Thyroid gland (tissue), 4 donors: ENCODE results near the gene THBS3. TPM values are rescaled to one million over a fixed set of nuclear protein-coding genes. Genes with fewer than 3 reads are reported as not detected.
"Not testable (repeated sequence)": the region's sequence is repeated elsewhere in the genome, so short reads cannot be mapped to it uniquely, and the experiment has no call there.

Experiments used
- DNase-seq, 2 donors: peaks; one replicate each; pipeline ENCODE4 v3.0.0-alpha.2; 2019
- H3K27ac ChIP-seq, 3 donors: fragments of 200-600 bp; sonication (generic); 1 replicate in 2 of 3; 2 replicates in 1 of 3; pipeline ENCODE4 v1.5.1; 2016 to 2019; ENCODE audit warnings: mild to moderate bottlenecking in 1 of 3, moderate library complexity in 1 of 3
- H3K27me3 ChIP-seq: fragments of 200-600 bp; sonication (generic); one replicate; pipeline ENCODE4 v1.5.1; 2019
- H3K36me3 ChIP-seq, 2 donors: fragments of 200-600 bp; sonication (generic); one replicate each; pipeline ENCODE4 v1.5.1; 2016 to 2019
- H3K4me1 ChIP-seq, 2 donors: fragments of 200-600 bp; sonication (generic); one replicate each; pipeline ENCODE4 v1.5.1; 2017 to 2019
- H3K4me3 ChIP-seq, 3 donors: fragments of 200-600 bp; sonication (generic); replicated peaks in 1 of 3; 1 replicate in 2 of 3; 2 replicates in 1 of 3; pipeline ENCODE4 v1.5.1; 2016; ENCODE audit warnings: mild to moderate bottlenecking in 1 of 3
- H3K9me3 ChIP-seq: fragments of 200-600 bp; sonication (generic); one replicate; pipeline ENCODE4 v1.5.1; 2017
- POLR2A ChIP-seq, 2 donors: fragments of 450-650 bp; IDR thresholded peaks; one replicate each; pipeline ENCODE4 v1.6.1; 2017; ENCODE audit warnings: antibody characterized with exemption in 2 of 2, mild to moderate bottlenecking in 2 of 2, moderate library complexity in 1 of 2
- WGBS, 2 donors: methylation state at CpG; one replicate each; pipeline ENCODE4 v1.1.5; 2017; 5-methylcytosine and 5-hydroxymethylcytosine counted together
- intact Hi-C: fragments of 100-400 bp; cut with DNase I; formaldehyde crosslinking; loops from one replicate; pipeline ENCODE4 v1.15.1; 2023
- total RNA-seq, 4 donors: library from RNA; depleted of rRNA; stranded (reverse); fragments of >200 nt; gene quantifications; one replicate each; pipeline ENCODE4 v1.2.3, GENCODE V29; 2016
- TF ChIP-seq, protein P1 (sequence below), 6 experiments: fragments of 200-600 bp in 3 of 6; fragments of 450-650 bp in 3 of 6; sonication (generic) in 3 of 6; IDR thresholded peaks; one replicate each; pipeline ENCODE4 v1.5.1; 2016 to 2019; ENCODE audit warnings: antibody characterized with exemption in 6 of 6, mild to moderate bottlenecking in 2 of 6, inconsistent platforms in 1 of 6, moderate library complexity in 1 of 6

THBS3 gene
- total RNA-seq, 4 donors from 2014 or later: 8.5 to 25.7 (median 18.2) TPM

DNA sequence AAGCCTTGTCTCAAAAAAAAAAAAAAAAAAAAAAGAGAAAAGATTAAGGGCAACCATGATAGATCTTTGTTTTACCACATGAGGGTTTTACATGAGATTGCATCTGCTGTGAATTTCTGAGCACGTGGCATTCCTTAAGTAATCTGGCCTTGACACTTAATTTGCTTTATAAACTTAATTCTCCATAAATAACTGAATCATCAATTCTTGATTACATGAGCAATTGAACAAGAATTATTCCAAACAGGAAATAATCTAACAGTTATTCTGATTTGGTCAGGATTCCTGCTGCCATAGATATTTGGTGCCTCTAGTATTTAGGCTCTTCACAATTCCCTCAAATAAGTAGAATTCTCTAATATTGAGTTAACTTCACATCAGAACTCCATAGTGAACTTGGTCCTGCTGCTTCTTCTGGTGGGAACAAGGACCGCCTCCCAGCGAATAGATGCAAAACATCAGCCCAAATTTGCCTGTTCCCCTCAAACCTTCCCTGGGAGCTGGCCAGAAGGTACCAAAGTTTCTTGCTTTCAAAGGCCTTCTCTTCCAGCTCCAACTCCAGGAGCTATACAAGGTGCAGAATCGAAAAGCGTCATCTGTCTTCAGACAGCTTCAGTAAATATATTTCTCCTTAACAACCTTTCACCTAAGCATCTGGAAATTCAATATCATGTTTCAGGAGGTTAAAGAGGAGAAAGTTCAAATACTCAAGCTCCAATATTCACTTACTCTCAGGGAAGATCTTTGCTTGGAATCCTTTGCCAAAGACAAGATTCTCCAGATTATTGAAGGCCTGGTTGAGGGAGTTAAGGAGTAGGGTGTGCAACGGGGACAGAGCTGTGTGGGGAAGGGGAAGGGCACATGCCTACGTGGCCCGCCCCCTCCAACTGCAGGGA lies 35.6 kb downstream of the THBS3 start:
- 48% methylated on average over 8 of the region's 8 CpGs for WGBS, 2 donors
- intact Hi-C loops: no loop called here
- Histone ChIP-seq H3K27me3 (peaks cover 7% of the 10 kb centered on the region), H3K36me3 (peaks cover 8 to 10% of the 10 kb centered on the region in 2 donors), H3K27ac (peak overlapping the region; percentile 45 to 87 (median 83)), H3K9me3 (no peaks in the 10 kb centered on the region), H3K4me1 (peaks cover 12 to 29% of the 10 kb centered on the region in 2 donors), H3K4me3 (peak overlapping the region; percentile 56 to 77 (median 59))
- TF ChIP-seq, protein P1, sequence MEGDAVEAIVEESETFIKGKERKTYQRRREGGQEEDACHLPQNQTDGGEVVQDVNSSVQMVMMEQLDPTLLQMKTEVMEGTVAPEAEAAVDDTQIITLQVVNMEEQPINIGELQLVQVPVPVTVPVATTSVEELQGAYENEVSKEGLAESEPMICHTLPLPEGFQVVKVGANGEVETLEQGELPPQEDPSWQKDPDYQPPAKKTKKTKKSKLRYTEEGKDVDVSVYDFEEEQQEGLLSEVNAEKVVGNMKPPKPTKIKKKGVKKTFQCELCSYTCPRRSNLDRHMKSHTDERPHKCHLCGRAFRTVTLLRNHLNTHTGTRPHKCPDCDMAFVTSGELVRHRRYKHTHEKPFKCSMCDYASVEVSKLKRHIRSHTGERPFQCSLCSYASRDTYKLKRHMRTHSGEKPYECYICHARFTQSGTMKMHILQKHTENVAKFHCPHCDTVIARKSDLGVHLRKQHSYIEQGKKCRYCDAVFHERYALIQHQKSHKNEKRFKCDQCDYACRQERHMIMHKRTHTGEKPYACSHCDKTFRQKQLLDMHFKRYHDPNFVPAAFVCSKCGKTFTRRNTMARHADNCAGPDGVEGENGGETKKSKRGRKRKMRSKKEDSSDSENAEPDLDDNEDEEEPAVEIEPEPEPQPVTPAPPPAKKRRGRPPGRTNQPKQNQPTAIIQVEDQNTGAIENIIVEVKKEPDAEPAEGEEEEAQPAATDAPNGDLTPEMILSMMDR (IDR thresholded peaks at IDR 0.05): no peak
- TF ChIP-seq POLR2A (IDR thresholded peaks at IDR 0.05): no peak
- no peak for DNase-seq

GRCh38 chr1:155170806-155171205 lies 36.9 kb downstream of the THBS3 start:
- Histone ChIP-seq H3K27me3 (peaks cover 7% of the 10 kb centered on the region), H3K36me3 (peaks cover 8 to 10% of the 10 kb centered on the region in 2 donors), H3K9me3 (no peaks in the 10 kb centered on the region), H3K4me1 (peaks cover 12 to 30% of the 10 kb centered on the region in 2 donors), H3K27ac (no peak overlapping the region), H3K4me3 (no peak overlapping the region)
- TF ChIP-seq, protein P1 (IDR thresholded peaks at IDR 0.05): no peak
- intact Hi-C loops: no loop called here
- WGBS, 2 donors: 92 to 99% methylated on average over 7 of the region's 7 CpGs
- no peak for DNase-seq

DNA sequence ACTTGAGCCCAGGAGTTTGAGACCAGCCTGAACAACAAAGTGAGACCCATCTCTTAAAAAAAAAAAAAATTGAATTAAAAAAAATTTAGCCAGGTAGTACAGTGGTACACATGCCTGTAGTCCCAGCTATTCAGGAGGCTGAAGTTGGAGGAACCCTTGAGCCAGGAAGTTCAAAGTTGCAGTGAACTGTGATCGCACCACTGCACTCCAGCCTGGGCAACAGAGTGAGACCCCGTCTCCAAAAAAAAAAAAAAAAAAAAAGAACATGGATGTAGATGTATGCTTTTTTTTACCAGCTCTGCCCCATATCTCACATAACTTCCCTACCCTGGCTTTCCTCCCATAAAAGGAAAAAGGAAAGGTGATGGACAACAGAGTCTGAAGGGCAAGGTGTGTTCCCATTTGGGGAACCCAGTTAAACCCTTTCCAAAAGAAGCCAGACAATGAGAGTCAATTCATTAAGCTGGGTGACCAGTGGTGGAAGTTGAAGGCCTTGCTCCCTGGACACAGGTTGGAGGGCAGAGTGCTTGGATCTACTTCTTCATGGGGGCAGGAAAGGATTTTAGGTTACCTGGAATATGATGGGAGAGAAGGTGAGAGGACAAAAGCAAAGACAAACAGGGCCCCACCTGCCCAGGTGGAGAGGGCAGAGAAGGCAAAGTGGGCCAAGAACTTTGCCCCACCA lies 37.5 kb downstream of the THBS3 start:
- intact Hi-C loops: no loop called here
- Histone ChIP-seq H3K27me3 (peaks cover 7% of the 10 kb centered on the region), H3K36me3 (peaks cover 8 to 10% of the 10 kb centered on the region in 2 donors), H3K9me3 (no peaks in the 10 kb centered on the region), H3K4me3 (no peak overlapping the region), H3K4me1 (peaks cover 12 to 31% of the 10 kb centered on the region in 2 donors), H3K27ac (no peak overlapping the region)
- TF ChIP-seq, protein P1 (IDR thresholded peaks at IDR 0.05): no peak
- TF ChIP-seq POLR2A (IDR thresholded peaks at IDR 0.05): no peak
- WGBS, 2 donors: 86 to 95% methylated on average over 2 of the region's 2 CpGs
- DNase-seq: no peak

- intact Hi-C loops: loop anchor here (5.0 kb wide), 1 partner anchor 37 kb away; no protein-coding TSS in a partner anchor
Measured at GRCh38 chr1:155169541-155169940, 38.2 kb downstream of the THBS3 start.

GRCh38 chr1:155168456-155169210 lies 39.1 kb downstream of the THBS3 start:
- TF ChIP-seq, protein P1 (IDR thresholded peaks at IDR 0.05): no peak
- no peak for TF ChIP-seq POLR2A (IDR thresholded peaks at IDR 0.05)
- H3K9me3 ChIP-seq: no peaks in the 10 kb centered on the region
- no peak overlapping the region for H3K27ac ChIP-seq
- H3K36me3 ChIP-seq: peaks cover 8 to 10% of the 10 kb centered on the region in 2 donors
- WGBS, 2 donors: 84 to 88% methylated on average over 10 of the region's 10 CpGs
- H3K4me1 ChIP-seq: peaks cover 11 to 21% of the 10 kb centered on the region in 2 donors
- no peaks in the 10 kb centered on the region for H3K27me3 ChIP-seq
- no peak overlapping the region for H3K4me3 ChIP-seq
- intact Hi-C loops: loop anchor here (5.0 kb wide), 1 partner anchor 36 kb away; no protein-coding TSS in a partner anchor
- DNase-seq: no peak

More at GRCh38 chr1:155169541-155169940, 38.2 kb downstream of the THBS3 start:
- Histone ChIP-seq H3K27ac (no peak overlapping the region), H3K9me3 (no peaks in the 10 kb centered on the region), H3K36me3 (peaks cover 8 to 10% of the 10 kb centered on the region in 2 donors), H3K27me3 (peaks cover 7% of the 10 kb centered on the region), H3K4me1 (peaks cover 12 to 30% of the 10 kb centered on the region in 2 donors), H3K4me3 (no peak overlapping the region)
- DNase-seq: no peak
- WGBS, 2 donors: 72 to 92% methylated on average over 5 of the region's 5 CpGs
- TF ChIP-seq POLR2A (IDR thresholded peaks at IDR 0.05): no peak

DNA sequence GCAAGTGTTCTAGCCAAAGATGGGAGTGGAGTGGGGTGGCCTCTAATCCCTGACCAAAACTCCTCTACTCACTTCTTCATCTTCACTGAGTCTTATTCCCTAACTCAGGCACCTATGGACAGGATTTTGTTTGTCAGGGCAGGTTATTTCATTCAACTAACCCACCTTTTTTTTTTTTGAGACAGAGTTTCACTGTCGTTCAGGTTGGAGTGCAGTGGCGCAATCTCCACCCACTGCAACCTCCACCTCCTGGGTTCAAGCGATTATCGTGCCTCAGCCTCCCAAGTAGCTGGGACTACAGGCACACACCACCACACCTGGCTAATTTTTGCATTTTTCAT lies 39.6 kb downstream of the THBS3 start:
- not testable (repeated sequence) for H3K27me3 ChIP-seq, H3K9me3 ChIP-seq, DNase-seq, H3K4me3 ChIP-seq, H3K27ac ChIP-seq
- H3K4me1 ChIP-seq: peaks cover 7 to 17% of the 10 kb centered on the region in 2 donors
- intact Hi-C loops: loop anchor here (5.0 kb wide), 1 partner anchor 36 kb away; no protein-coding TSS in a partner anchor
- WGBS, 2 donors: 43 to 55% methylated on average over 4 of the region's 4 CpGs
- H3K36me3 ChIP-seq: peaks cover 8 to 10% of the 10 kb centered on the region in 2 donors
